ENCODE results near the gene TEAD1. TPM values are rescaled to one million over a fixed set of nuclear protein-coding genes. Genes with fewer than 3 reads are reported as not detected.
A peak's percentile ranks its signal among the peaks of the same experiment; 100 is the strongest.

The TEAD1 gene
- total and polyA plus RNA-seq, 9 of the 15 experiments (the other 6 are each of a cell fraction or from before 2014, with no cell fraction given): 1.7 to 17.7 (median 10.8) TPM

DNA sequence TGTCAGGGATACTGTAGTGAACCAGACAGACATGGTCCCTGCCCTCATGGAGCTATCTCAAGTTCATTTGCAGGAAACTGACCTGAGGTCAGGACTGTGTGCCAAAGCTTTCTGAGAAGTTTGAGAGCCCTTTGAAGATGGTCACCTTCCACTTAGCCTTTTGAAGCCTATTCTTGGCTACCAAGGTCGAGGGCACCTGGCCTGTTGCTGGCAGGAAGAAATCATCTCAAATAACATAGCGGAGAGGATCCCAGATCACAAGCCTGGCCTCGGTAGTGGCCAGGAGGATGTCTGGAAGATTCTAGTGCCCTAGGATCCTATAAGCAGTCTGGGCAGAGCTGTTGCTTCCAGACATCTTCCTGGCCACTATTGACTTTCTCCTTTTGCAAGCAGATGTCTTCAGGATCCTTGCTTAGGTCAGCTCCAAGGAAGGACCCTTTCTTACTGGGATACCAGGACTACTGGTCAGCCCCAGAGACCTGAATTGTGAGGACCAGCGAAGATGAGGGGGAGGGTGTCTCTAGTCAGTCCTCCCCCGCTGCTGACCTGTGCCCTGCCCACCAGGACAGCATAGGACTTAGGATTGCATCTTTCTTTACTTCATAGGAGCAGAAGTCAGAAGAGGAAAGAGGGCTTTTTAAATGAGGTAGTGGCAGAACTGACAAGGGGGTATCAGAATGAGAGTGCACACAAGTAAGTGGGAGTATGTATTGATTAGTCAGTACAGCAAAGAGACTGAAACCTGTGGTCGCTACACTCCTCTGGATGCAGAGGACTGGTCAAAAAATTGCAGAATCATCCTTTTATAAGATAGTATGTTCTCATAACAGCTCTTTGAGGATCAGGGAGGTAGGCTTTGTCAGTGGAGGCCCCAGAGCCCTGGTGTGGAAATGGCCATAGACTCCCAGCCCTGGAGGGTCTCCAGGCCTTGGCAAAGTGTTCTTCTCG lies 94.8 kb downstream of the TEAD1 start:
- in situ Hi-C loops (cut with MboI) (no loop called here), intact Hi-C loops (cut with micrococcal nuclease) (no loop called here)
- H3K27me3 ChIP-seq (ENCODE audit: control insufficient read depth in 2 of 2, insufficient read depth in 2 of 2, low read length in 2 of 2): no peaks in the 10 kb centered on the region
- H3K9ac ChIP-seq (ENCODE audit: insufficient read depth in 1 of 2, low read depth in 2 of 2, low read length in 2 of 2): peak overlapping the region; percentile 21 to 28; a peak in 2 of 4 replicates
- H3K9me1 ChIP-seq (ENCODE audit: control insufficient read depth, insufficient read depth, low read length): no peaks in the 10 kb centered on the region
- ATAC-seq: peak; percentile 88
- ChIA-PET CTCF (ENCODE audit: low intra/inter-chr PET ratio) (no interaction called here), POLR2A (interaction anchor here (0.6 to 1.3 kb wide), 5 partner anchors 13 to 278 kb away, joined by 3 to 5 read pairs (median 3); no protein-coding TSS in a partner anchor)
- peak overlapping the region; percentile 21; the same call in 1 of the 2 replicates for H3K4me2 ChIP-seq (ENCODE audit: insufficient read depth, low read length)
- peaks cover 0 to 22% of the 10 kb centered on the region in 2 experiments; a peak in 4 of 5 replicates for H3K4me1 ChIP-seq (replicated peaks in 1 of 2; ENCODE audit: control insufficient read depth in 2 of 2, insufficient read depth in 2 of 2, low read length in 2 of 2)
- H2AFZ ChIP-seq (ENCODE audit: low read depth, low read length): 0 out of 2 replicates have a peak overlapping the region, but pooled peaks have one; percentile 22
- no TSS peak for BruUV-seq (replicated peaks)
- 56% methylated on average over 7 of the region's 7 CpGs for WGBS (ENCODE audit: insufficient coverage, low coverage, missing lambda C conversion rate)
- FAIRE-seq: peak; percentile 67
- H3K4me3 ChIP-seq: no peak overlapping the region
- peak overlapping the region; percentile 48 for H3K27ac ChIP-seq (ENCODE audit: extremely low read depth, low read depth, low read length)
- H3K9me3 ChIP-seq (replicated peaks; ENCODE audit: control insufficient read depth, insufficient read depth, low read depth, low read length): no peaks in the 10 kb centered on the region
- no peaks in the 10 kb centered on the region for H4K20me1 ChIP-seq (replicated peaks; ENCODE audit: control insufficient read depth, insufficient read depth, low read length)
- H3K36me3 ChIP-seq (ENCODE audit: control insufficient read depth, insufficient read depth, low read length): peaks cover 6% of the 10 kb centered on the region; the same call in 2 of the 3 replicates
- peak; percentile 20 to 59 (median 38) for DNase-seq (ENCODE audit: extremely low read depth in 1 of 4, low spot score in 3 of 4)
- H3K79me2 ChIP-seq (ENCODE audit: control insufficient read depth, insufficient read depth, low read length): peaks cover 5% of the 10 kb centered on the region; the same call in 1 of the 3 replicates
- TF ChIP-seq, protein P1, sequence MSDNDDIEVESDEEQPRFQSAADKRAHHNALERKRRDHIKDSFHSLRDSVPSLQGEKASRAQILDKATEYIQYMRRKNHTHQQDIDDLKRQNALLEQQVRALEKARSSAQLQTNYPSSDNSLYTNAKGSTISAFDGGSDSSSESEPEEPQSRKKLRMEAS (CRISPR knock-in tag; IDR thresholded peaks at IDR 0.05): no peak
- TF ChIP-seq COPS2 (conservative IDR thresholded peaks at IDR 0.05): no peak
- TF ChIP-seq HMBOX1 (IDR thresholded peaks at IDR 0.05): peak; percentile 84
- TF ChIP-seq ZNF124 (CRISPR knock-in tag; IDR thresholded peaks at IDR 0.05): no peak
- TF ChIP-seq, protein P2, sequence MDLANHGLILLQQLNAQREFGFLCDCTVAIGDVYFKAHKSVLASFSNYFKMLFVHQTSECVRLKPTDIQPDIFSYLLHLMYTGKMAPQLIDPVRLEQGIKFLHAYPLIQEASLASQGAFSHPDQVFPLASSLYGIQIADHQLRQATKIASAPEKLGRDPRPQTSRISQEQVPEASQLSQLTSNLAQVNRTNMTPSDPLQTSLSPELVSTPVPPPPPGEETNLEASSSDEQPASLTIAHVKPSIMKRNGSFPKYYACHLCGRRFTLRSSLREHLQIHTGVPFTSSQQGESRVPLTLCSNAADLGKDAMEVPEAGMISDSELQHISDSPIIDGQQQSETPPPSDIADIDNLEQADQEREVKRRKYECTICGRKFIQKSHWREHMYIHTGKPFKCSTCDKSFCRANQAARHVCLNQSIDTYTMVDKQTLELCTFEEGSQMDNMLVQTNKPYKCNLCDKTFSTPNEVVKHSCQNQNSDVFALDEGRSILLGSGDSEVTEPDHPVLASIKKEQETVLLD (IDR thresholded peaks at IDR 0.05): no peak
- no peak for TF ChIP-seq JUN (IDR thresholded peaks at IDR 0.05; ENCODE audit: borderline replicate concordance, low read depth, low read length)
- no peak for TF ChIP-seq JUN (CRISPR knock-in tag; IDR thresholded peaks at IDR 0.05; ENCODE audit: borderline replicate concordance)
- TF ChIP-seq PKNOX1 (IDR thresholded peaks at IDR 0.05): no peak
- no peak for TF ChIP-seq ZNF561 (CRISPR knock-in tag; conservative IDR thresholded peaks at IDR 0.05)
- TF ChIP-seq KAT7 (CRISPR knock-in tag; IDR thresholded peaks at IDR 0.05; ENCODE audit: borderline replicate concordance): no peak
- TF ChIP-seq SMC3 (conservative IDR thresholded peaks at IDR 0.05; ENCODE audit: insufficient read depth, low read depth, low read length): no peak
- no peak for TF ChIP-seq KLF6 (CRISPR knock-in tag; IDR thresholded peaks at IDR 0.05; ENCODE audit: borderline replicate concordance)
- no peak for TF ChIP-seq CCNT2 (IDR thresholded peaks at IDR 0.05; ENCODE audit: borderline replicate concordance, extremely low read depth, insufficient read length, low read depth, low read length)
- TF ChIP-seq ZNF274 (IDR thresholded peaks at IDR 0.05; ENCODE audit: borderline replicate concordance, low read depth, low read length): no peak
- no peak for TF ChIP-seq SP1 (CRISPR knock-in tag; IDR thresholded peaks at IDR 0.05)
- TF ChIP-seq XRCC3 (IDR thresholded peaks at IDR 0.05): no peak
- TF ChIP-seq BCOR (IDR thresholded peaks at IDR 0.05): no peak
- no peak for TF ChIP-seq TCF3 (CRISPR knock-in tag; IDR thresholded peaks at IDR 0.05)
- peak; percentile 82; the same call in 1 of the 2 replicates for TF ChIP-seq MAFF (IDR thresholded peaks at IDR 0.05; ENCODE audit: low read length)
